NOMO-1 treated with DMSO at 0.1 percent for 48 hours (cell line): ENCODE data around the gene LTBP2.

ENCODE experiments used
- DNase-seq: peaks from one replicate; lab custom pipeline; 2025; ENCODE audit not compliant: unreplicated experiment; lab: John Stamatoyannopoulos, UW

LTBP2 gene

GRCh38 chr14:74611650-74612349 lies at the start of gene LTBP2:
Gene LTBP2 (minus strand): TSS chr14:74612237. CDS start chr14:74611944, 293 bp downstream.
- DNase-seq, result no peak

DNA sequence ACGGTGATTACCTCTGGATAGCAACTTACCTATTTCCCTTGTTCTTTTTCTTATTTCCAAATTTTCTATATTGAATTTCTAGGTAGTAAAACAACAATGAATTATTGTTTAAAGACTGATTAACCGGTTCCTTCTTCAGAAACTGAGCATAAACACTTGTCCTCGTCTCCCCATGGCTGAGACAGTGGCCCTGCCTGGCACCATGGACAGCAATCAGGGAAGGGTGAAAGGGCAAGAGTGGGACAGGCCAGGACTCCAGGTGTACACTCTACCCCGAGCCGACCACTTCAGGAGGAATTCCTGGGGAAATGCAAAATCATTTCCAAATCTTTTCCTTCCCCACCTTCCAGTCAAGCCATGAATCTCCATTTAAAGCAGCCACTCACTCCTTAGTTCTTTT lies 48.8 kb upstream of the LTBP2 start:
- no peak for DNase-seq

- no peak for DNase-seq
These were observed 48.1 kb upstream of the LTBP2 start for GRCh38 chr14:74660167-74660566.

DNA sequence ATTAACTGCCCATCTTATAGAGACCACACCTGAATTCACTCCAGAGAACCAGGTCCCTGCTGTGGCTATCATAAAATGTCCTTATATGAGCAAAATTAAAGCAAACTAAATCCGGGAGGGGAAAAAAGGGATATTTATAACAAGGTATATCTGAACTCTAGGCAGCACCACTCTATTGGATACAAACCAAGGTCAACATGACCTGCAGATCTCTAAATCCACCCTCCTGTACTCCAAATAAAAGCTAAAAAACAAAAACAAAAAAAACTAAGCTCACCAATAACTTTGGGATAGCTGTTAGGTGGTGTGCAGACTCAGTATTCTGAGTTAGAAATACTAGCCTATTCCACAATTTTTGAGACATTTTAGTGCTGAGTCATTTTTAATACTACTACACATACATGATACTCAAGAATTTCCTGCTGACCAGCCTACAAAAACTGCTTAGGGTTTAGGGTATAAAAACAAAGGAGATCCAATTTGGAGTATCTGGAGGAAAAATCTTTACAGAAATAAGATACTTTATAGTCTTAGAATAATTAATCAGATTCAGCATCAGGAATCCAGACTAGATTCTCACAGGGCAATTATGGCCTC lies 46.6 kb upstream of the LTBP2 start:
- no peak for DNase-seq

- DNase-seq, result no peak
These were observed 44.9 kb upstream of the LTBP2 start for GRCh38 chr14:74656964-74657363.

DNA sequence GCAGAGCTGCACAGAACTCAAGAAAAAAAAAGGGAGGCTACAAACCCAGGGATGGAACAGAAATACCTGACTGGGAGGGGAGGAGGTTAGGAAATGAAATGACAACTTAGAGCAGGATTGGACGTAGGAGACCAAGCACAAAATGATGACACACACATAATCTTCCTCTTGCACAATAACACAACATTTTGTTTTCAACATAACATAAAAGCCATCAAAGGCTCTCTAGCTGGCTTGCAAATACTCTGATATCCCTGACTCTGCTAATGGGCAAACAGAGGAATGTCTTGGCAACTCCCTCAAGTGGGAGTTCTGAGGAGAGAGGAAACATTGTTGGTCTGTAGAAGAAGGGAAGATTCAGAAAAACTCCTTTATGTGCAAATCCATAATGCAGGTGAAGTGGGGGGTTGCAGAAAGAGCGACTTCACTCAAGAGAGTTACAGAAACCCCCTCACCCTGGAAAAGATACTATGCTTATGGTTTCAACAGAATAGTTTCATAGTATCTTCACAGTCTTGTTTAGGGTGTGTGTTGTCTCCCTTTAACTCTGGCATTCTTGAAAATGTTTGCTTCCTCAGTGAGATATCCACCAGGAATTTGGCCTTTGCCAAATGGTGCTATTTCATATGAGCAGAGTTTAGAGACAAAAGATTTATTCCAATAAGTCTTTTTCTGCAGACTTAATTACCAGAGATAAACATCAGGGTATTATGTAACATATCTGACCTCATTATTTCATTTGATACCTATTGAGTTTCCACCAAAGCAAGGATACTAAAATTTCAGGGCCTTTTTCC lies 43.8 kb upstream of the LTBP2 start:
- no peak for DNase-seq

DNA sequence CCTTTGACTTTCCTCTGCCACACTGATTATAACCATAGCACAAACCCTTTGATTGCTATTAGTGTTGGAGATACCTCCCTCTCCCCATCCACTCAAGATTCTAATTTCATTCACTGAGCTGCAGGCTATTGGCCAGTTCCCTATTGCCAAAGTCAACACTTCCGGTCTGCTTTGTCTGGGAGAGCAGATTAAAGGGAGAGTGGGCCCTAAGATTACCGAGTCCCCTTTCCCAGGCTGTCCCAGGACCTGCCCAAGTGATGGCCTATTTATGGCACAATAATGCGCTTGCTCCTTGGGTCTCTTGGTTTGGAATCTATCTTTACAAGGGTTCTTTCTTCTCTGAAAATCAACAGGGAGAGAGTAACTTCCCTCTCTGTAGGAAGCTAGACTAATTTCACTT lies 42.9 kb upstream of the LTBP2 start:
- no peak for DNase-seq

GRCh38 chr14:74653386-74654138 lies 41.5 kb upstream of the LTBP2 start:
- no peak for DNase-seq

DNA sequence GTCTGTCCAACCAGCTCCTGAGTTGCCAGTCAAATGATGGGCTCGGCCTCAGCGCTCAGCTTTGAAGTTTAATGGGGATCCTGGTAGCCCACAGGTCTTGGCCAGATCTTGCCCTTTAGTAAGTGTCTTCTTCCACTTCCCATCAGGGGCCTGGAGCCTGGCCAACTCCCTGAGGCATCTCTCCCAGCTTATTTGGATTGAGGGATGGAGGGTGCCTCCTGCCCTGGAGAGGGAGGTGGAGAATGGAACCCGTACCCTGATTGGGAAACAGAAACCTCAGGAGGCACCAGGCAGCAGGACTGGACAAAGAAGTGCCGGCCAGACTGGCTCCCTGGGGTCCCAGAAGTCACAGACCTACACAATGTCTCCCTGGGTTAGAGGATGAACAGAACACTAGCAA lies 40.5 kb upstream of the LTBP2 start:
- no peak for DNase-seq

DNA sequence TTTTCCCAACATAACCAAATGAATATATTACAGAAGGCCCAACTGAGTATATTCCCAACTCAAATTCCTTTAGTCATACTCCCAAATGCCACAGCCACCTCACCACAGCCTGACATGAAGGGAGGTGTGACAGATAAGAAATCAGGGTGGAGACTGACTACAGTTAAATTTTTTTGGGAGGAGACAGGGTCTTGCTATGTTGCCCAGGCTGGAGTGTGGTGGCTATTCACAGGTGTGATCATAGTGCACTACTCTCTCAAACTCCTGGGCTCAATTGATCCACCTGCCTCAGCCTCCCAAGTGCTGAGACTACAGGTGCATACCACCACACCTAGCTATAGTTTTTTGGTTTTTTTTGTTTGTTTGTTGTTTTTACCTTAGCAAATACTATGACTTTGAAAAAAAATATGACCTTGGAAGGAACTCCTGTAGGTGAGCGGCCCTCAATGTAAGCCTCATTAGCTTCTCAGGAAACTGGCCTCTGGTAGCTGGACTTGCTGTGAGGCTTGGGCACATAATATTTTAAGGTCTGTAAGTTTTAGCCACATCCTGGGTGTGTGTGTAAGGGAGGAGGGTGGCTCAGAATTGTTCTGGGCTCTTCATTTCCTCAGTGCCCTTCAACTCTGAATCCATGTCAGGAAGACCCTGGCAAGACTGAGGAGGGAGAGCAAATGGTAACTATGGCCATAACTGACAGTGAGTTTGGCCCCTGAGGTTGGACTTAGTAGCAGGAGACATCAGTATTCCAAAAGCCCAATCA lies 39.1 kb upstream of the LTBP2 start:
- no peak for DNase-seq

GRCh38 chr14:74649673-74650072 lies 37.6 kb upstream of the LTBP2 start:
- DNase-seq, result no peak

GRCh38 chr14:74649167-74649566 lies 37.1 kb upstream of the LTBP2 start:
- DNase-seq, result no peak

DNA sequence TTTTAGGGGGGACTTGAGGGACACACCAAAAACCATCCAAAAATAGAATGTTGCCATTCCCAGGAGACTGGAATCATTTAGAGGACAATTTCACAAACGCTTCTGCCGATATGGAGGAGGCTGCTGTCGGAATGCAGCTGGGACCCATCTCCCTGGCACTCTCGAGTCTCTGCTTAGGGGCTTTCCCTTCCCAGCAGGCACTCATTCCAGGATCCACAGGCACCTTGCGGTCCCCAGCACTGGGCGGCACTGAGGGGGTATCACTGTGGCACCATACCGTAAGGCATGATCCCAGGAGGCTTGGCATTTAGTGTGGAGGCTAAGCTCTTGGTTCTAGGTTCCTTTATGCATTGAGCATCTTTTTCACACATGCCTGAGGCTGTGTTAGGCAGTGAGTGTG lies 36.6 kb upstream of the LTBP2 start:
- no peak for DNase-seq

DNA sequence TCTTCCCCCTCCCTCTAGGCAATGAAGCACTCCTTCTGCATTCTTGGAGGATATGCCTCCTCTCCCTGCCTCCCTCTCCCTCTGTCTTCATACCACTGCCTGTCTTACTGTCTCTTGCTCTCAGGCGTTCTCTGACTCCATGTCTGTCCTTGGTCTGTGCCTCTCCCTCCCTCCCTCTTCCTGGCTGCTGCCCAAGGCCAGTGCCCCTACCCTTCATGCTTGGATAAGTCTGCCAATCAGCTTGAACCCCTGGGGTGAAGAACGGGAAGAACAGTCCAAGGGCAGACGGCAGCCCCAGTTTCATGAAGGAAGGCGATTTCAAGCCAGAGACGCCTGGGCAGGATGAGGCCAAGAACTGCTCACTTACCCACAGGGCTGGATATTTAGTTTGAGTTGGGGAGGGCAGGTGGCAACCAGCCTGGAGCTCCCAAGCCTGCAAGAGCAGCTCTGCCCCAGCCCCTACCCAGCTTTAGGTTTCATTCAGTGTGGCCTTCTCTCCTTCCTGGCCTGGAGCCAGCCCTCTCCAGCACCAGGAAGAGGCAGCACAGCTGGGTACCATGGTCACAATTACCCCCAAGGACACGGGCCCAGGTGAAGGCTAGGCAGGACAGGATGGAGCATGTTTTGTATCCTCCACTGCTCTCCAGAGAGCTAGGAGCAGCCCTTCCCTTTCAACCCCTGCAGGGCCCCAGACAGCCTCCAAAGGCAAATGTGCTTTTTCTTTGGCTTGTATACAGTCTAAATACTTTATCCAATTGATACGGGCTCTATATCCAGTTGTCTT lies 35.8 kb upstream of the LTBP2 start:
- DNase-seq, result no peak

DNA sequence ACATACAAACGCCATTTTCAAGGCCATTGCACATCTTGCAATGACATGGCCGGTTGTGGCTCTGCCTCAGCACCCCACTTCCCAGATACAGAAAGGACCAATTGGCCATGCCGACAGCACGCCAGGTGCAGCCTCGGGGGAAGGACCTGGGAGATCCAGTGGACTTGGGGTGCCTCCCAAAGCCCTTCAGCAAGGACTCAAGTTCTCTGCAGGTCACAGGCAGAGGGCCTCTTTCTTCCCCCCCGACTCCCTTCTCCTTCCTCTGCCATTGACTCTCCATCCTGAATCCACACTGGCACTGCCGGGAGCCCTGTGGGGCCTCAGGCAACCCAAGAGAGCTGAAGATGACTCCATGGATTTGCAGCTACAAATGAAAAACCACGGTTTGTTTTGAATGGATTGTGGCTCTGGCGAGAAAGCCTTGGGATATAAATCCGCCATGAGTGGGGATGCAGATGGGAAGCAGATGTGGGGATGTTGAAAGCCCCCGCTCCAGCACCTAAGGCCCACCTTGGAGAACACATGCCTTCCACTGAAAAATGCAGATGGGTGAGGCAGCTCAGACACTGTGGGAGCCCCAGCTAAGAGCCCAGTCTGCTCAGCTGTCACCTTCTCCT lies 35.1 kb upstream of the LTBP2 start:
- DNase-seq, result no peak

DNA sequence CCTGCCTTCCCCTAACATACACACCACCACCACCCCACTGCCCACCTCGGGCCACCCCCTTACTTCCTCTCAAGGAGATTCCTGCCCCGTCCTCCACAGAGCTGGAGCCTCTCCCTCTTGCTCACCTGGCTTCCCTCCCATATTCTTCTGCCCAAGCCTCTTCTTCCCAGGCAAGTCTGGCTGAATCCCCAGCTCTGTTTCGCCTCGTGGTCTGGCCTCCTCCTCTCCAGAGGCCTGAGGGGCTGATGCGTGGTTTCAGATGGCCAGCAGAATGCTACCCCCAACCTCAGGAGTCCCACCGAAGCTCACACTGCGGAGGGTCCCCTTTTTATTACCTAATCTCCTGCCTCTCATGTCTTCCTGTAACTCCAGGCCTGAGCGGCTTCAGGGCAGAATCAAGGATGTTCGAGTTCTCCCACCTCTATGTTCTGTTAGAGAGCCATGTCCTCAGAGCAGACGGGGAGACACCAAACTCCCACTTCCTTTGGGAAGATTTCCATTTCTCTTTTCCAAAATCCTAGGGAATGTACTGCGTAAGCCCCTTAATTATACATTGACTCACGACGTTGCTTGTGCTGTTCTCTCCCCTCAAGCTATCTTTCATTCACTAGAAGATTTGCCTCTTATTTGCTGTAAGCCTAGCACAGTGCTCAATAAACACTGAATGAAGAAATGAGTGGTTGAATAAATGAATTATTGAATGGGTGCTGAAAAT lies 33.9 kb upstream of the LTBP2 start:
- no peak for DNase-seq

- DNase-seq, result no peak
These were observed 33.2 kb upstream of the LTBP2 start for GRCh38 chr14:74645244-74645643.

DNA sequence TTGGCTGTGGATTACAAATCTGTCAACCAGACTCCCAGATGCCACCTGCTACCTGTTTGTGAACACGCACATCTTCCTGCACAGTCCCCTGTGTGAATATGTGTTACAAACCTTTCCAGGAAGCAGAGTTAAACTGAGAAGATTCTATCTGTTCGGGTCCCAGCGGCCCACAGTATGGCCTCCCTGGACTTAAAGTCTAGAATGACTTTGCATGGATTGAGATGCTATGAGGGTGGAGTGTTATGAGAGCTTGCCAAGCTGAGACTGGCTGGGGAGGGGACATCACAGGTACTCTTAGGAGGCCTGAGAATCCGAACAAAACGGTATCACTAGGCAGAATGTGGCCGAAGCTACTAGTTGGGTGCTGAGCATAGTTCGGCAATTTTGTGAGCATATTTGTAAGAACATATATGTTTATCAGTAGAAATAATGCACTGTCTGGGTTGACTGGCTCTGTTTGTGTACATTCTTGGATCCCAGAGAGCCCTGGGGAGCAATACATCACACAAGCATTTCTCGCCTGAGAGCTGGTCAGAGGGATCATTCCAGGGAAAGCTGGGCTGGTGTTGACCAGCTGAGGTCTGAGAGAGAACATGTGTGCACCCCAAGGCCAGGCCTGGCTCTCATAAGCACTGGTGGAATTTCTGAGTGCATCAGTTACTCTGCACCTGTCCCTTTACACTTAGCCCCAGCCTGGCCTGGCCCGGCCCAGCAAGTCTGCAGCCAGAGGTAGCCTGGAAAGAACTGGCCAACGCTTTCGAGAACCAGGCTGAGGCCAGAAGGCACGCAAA lies 29.8 kb upstream of the LTBP2 start:
- DNase-seq, result no peak
